GM12878 (cell line): ENCODE data around the gene MARCKSL1. TPM values are rescaled to one million over a fixed set of nuclear protein-coding genes. Genes with fewer than 3 reads are reported as not detected.

ENCODE experiments used
- ATAC-seq: fragments of 200-7000 bp; cut with Tn5 transposase; 3 replicates; pipeline ENCODE4 v1.9.1; 2020; ENCODE audit warnings: mild to moderate bottlenecking, moderate library complexity
- BruUV-seq: library from RNA; stranded (reverse); fragments of 400-500 nt; replicated peaks from 2 replicates; lab custom pipeline; 2021; lab: Mats Ljungman, UMichigan
- CTCF ChIA-PET: fragments of 300-600 bp; sonication (Branson Sonifier 250); formaldehyde crosslinking; extraction: SDS; loops from one replicate; lab custom pipeline; 2021; ENCODE audit warnings: inconsistent platforms; lab: Yijun Ruan, JAX
- POLR2A ChIA-PET: fragments of 350-600 bp; formaldehyde crosslinking; extraction: SDS; loops from one replicate; lab custom pipeline; 2021; ENCODE audit warnings: inconsistent platforms; lab: Charles Lee
- RAD21 ChIA-PET: fragments of 300-600 bp; sonication (Branson Sonifier 250); formaldehyde crosslinking; loops from one replicate; lab custom pipeline; 2023; ENCODE audit warnings: antibody characterized with exemption; ENCODE audit not compliant: unreplicated experiment; lab: Charles Lee
- SMC1A ChIA-PET: fragments of 300-600 bp; sonication (Branson Sonifier 250); formaldehyde crosslinking; loops from one replicate; lab custom pipeline; 2023; ENCODE audit not compliant: unreplicated experiment, uncharacterized antibody; lab: Charles Lee
- DNase-seq: peaks from one replicate; pipeline ENCODE4 v3.0.0-alpha.2; 2011; ENCODE audit warnings: low read depth, low spot score
- FAIRE-seq: peaks from 3 replicates; lab custom pipeline; 2011; peaks lifted over from hg19 to GRCh38; lab: Jason Lieb, UNC
- H2AFZ ChIP-seq: 2 replicates; pipeline ENCODE4 v1.6.0; 2011; ENCODE audit warnings: low read depth, low read length, control low read depth; ENCODE audit not compliant: control insufficient read depth
- H3K27ac ChIP-seq: 2 replicates; pipeline ENCODE4 v1.5.1; 2011; ENCODE audit warnings: control low read depth; ENCODE audit not compliant: control insufficient read depth, insufficient read depth
- H3K27me3 ChIP-seq, 2 experiments: replicated peaks in 1 of 2; 2 replicates each; pipeline versions ENCODE4 v1.6.0 to v1.6.1; 2011; ENCODE audit warnings: low read length in 1 of 2; ENCODE audit not compliant: control insufficient read depth in 2 of 2, insufficient read depth in 2 of 2
- H3K36me3 ChIP-seq, 2 experiments: 2 replicates each; pipeline ENCODE4 v1.5.1; 2011; ENCODE audit warnings: low read length in 1 of 2; ENCODE audit not compliant: control insufficient read depth in 2 of 2, insufficient read depth in 2 of 2
- H3K4me1 ChIP-seq: 2 replicates; pipeline ENCODE4 v1.6.1; 2011; ENCODE audit warnings: mild to moderate bottlenecking, low read length, moderate library complexity, mixed read lengths; ENCODE audit not compliant: control insufficient read depth, insufficient read depth
- H3K4me2 ChIP-seq: 2 replicates; pipeline ENCODE4 v1.6.0; 2011; ENCODE audit warnings: control low read depth; ENCODE audit not compliant: control insufficient read depth, insufficient read depth
- H3K4me3 ChIP-seq: fragments of 200-600 bp; sonication (generic); 2 replicates; pipeline ENCODE4 v1.5.1; 2016
- H3K79me2 ChIP-seq: 2 replicates; pipeline ENCODE4 v1.6.0; 2011; ENCODE audit warnings: low read length; ENCODE audit not compliant: control insufficient read depth, insufficient read depth
- H3K9ac ChIP-seq: 2 replicates; pipeline ENCODE4 v1.8.0; 2011; ENCODE audit warnings: low read length, control low read depth, mixed read lengths; ENCODE audit not compliant: control insufficient read depth, insufficient read depth
- H3K9me3 ChIP-seq: replicated peaks from 3 replicates; pipeline ENCODE4 v1.5.1; 2011; ENCODE audit warnings: mild to moderate bottlenecking, low read length; ENCODE audit not compliant: control insufficient read depth, insufficient read depth
- H4K20me1 ChIP-seq: 2 replicates; pipeline ENCODE4 v1.6.0; 2011; ENCODE audit not compliant: control insufficient read depth, insufficient read depth
- JUNB ChIP-seq: IDR thresholded peaks from 2 replicates; pipeline ENCODE4 v1.6.1; 2016; ENCODE audit warnings: antibody characterized with exemption, mild to moderate bottlenecking
- NR2F1 ChIP-seq: fragments of 450-650 bp; conservative IDR thresholded peaks from 2 replicates; pipeline ENCODE4 v1.6.1; 2017; ENCODE audit warnings: mild to moderate bottlenecking
- POLR2A ChIP-seq: IDR thresholded peaks from 2 replicates; pipeline ENCODE4 v1.6.1; 2011; ENCODE audit warnings: low read depth, mild to moderate bottlenecking, low read length
- RUNX3 ChIP-seq: IDR thresholded peaks from 2 replicates; pipeline ENCODE4 v1.6.1; 2012; ENCODE audit warnings: low read length, inconsistent platforms
- ZNF622 ChIP-seq: fragments of 450-650 bp; IDR thresholded peaks from 2 replicates; pipeline ENCODE4 v1.6.1; 2017; ENCODE audit warnings: mild to moderate bottlenecking, inconsistent platforms
- WGBS: methylation state at CpG from one replicate; pipeline ENCODE4 v1.1.6; 2016; ENCODE audit warnings: low lambda C conversion rate; ENCODE audit not compliant: insufficient replicate concordance, insufficient coverage; ENCODE audit errors: missing lambda C conversion rate; 5-methylcytosine and 5-hydroxymethylcytosine counted together
- in situ Hi-C: fragments of 300-500 bp; cut with MboI; formaldehyde crosslinking; loops from 9 replicates; pipeline ENCODE4 v1.14.3; 2018; ENCODE audit warnings: mixed read lengths
- intact Hi-C: fragments of 100-400 bp; cut with micrococcal nuclease; formaldehyde crosslinking; loops from one replicate; pipeline ENCODE4 v1.14.2; 2022; ENCODE audit not compliant: unreplicated experiment
- polyA plus RNA-seq, 11 experiments: library from polyadenylated mRNA; depleted of rRNA in 4 of 11; unstranded in 6 of 11; stranded (reverse) in 5 of 11; fragments of >200 nt; fragmentation: Nextera tagmentation in 4 of 11; fragmentation: Illumina TruSeq in 1 of 11; extraction: Ambion mirVana in 4 of 11; extraction: Trizol in 1 of 11; gene quantifications; 1 replicate in 1 of 11; 2 replicates in 10 of 11; pipeline versions ENCODE4 v1.2.1 to v1.2.3, GENCODE V29; 2011 to 2016; ENCODE audit warnings: inconsistent platforms in 2 of 11, missing spikeins in 2 of 11, low read depth in 1 of 11
- total RNA-seq, 4 experiments: library from RNA; depleted of rRNA in 3 of 4; stranded (reverse); fragments of >200 nt in 3 of 4; fragmentation: Illumina TruSeq in 1 of 4; extraction: Trizol in 1 of 4; gene quantifications; 2 replicates each; pipeline versions ENCODE4 v1.2.1 to v1.2.3, GENCODE V29; 2013 to 2021

Gene MARCKSL1
- total and polyA plus RNA-seq, 10 of the 15 experiments (the other 5 are each of a cell fraction or from before 2014, with no cell fraction given) = 14.5 to 225 (median 158) TPM

- SMC1A ChIA-PET = no interaction called here
- H3K4me2 ChIP-seq = no peak overlapping the region
- RAD21 ChIA-PET = no interaction called here
- no peak for FAIRE-seq
- H3K27me3 ChIP-seq = no peaks in the 10 kb centered on the region
- TF ChIP-seq POLR2A (peak; percentile 12; the same call in 1 of the 2 replicates), JUNB (no peak), ZNF622 (no peak)
- CTCF ChIA-PET = interaction anchor here (1.6 kb wide), 1 partner anchor 10 kb away, joined by 6 read pairs; no protein-coding TSS in a partner anchor
- DNase-seq = no peak
- no peak for ATAC-seq
- H3K36me3 ChIP-seq = peaks cover 40 to 65% of the 10 kb centered on the region in 2 experiments
- no peaks in the 10 kb centered on the region; the same call in 1 of the 2 replicates for H4K20me1 ChIP-seq
- H3K79me2 ChIP-seq = peaks cover 5% of the 10 kb centered on the region
- H3K9ac ChIP-seq = no peak overlapping the region
- POLR2A ChIA-PET = no interaction called here
- no peaks in the 10 kb centered on the region for H3K9me3 ChIP-seq
- 97% methylated on average over 11 of the region's 11 CpGs for WGBS
- in situ Hi-C loops = no loop called here
- H3K4me1 ChIP-seq = peaks cover 16% of the 10 kb centered on the region
- intact Hi-C loops = no loop called here
- no peak overlapping the region for H3K27ac ChIP-seq
- no TSS peak for BruUV-seq
- H2AFZ ChIP-seq = no peak overlapping the region
- H3K4me3 ChIP-seq = no peak overlapping the region
These were observed 8.8 kb downstream of the MARCKSL1 start for GRCh38 chr1:32327204-32327603.

GRCh38 chr1:32321712-32322291 is 14.2 kb downstream of the MARCKSL1 start:
- WGBS = 22% methylated on average over 5 of the region's 5 CpGs
- peak overlapping the region; percentile 69 for H3K27ac ChIP-seq
- H4K20me1 ChIP-seq = no peaks in the 10 kb centered on the region
- no peak overlapping the region; the same call in 1 of the 2 replicates for H3K9ac ChIP-seq
- ChIA-PET POLR2A (interaction anchor here (0.6 to 2.3 kb wide), 13 partner anchors 9 to 100 kb away, joined by 3 to 10 read pairs (median 4); partner anchors contain the start of gene BSDC1), CTCF (interaction anchor here (0.7 to 4.0 kb wide), 9 partner anchors 9 to 210 kb away, joined by 3 to 19 read pairs (median 6); partner anchors contain the start of gene MARCKSL1)
- peaks cover 24% of the 10 kb centered on the region for H3K79me2 ChIP-seq
- peak; percentile 9; the same call in 1 of the 3 replicates for ATAC-seq
- peak overlapping the region; percentile 28 for H3K4me2 ChIP-seq
- no peak for FAIRE-seq
- in situ Hi-C loops = no loop called here
- intact Hi-C loops = no loop called here
- peaks cover 54% of the 10 kb centered on the region for H3K4me1 ChIP-seq
- H3K4me3 ChIP-seq = no peak overlapping the region
- 0 out of 2 replicates have a peak, but pooled peaks have one; percentile 18 for TF ChIP-seq RUNX3
- no peak for TF ChIP-seq NR2F1
- TF ChIP-seq, all 136 proteins: peak for 1
- ChIA-PET RAD21 (interaction anchor here (1.0 to 2.5 kb wide), 8 partner anchors 12 to 106 kb away, joined by 3 to 15 read pairs (median 6); partner anchors contain the start of genes BSDC1, HDAC1 and MARCKSL1), SMC1A (interaction anchor here (0.6 to 9.7 kb wide), 12 partner anchors 11 to 105 kb away, joined by 3 to 124 read pairs (median 6); partner anchors contain the start of genes BSDC1, FAM167B, HDAC1 and LCK)
- BruUV-seq = no TSS peak
- Histone ChIP-seq H3K27me3 (no peaks in the 10 kb centered on the region), H3K36me3 (peaks cover 14 to 51% of the 10 kb centered on the region in 2 experiments), H2AFZ (peak overlapping the region; percentile 47; the same call in 1 of the 2 replicates), H3K9me3 (no peaks in the 10 kb centered on the region)
- DNase-seq = no peak
